Mucosa of descending colon (tissue), 3 donors: ENCODE measurements around the gene TMPRSS11E. TPM values are rescaled to one million over a fixed set of nuclear protein-coding genes. Genes with fewer than 3 reads are reported as not detected.
"Not testable (repeated sequence)": the region's sequence is repeated elsewhere in the genome, so short reads cannot be mapped to it uniquely, and the experiment has no call there.

Source experiments
- ATAC-seq: fragments of 200-7000 bp; cut with Tn5 transposase; one replicate; pipeline ENCODE4 v1.9.1; 2020; ENCODE audit warnings: mild to moderate bottlenecking, moderate library complexity
- DNase-seq, 3 donors: peaks; one replicate each; pipeline ENCODE4 v3.0.0-alpha.2; 2020
- H3K36me3 ChIP-seq: fragments of 200-600 bp; one replicate; pipeline ENCODE4 v1.8.0; 2021; ENCODE audit warnings: low read depth, mild to moderate bottlenecking
- H3K4me1 ChIP-seq: fragments of 200-600 bp; one replicate; pipeline ENCODE4 v1.8.0; 2021; ENCODE audit warnings: low read depth, mild to moderate bottlenecking
- H3K4me3 ChIP-seq: fragments of 200-600 bp; one replicate; pipeline ENCODE4 v1.8.0; 2021; ENCODE audit warnings: mild to moderate bottlenecking
- H3K9me3 ChIP-seq: fragments of 200-600 bp; one replicate; pipeline ENCODE4 v1.8.0; 2021; ENCODE audit warnings: mild to moderate bottlenecking
- CTCF ChIP-seq: fragments of 200-600 bp; IDR thresholded peaks from one replicate; pipeline ENCODE4 v1.8.0; 2022; ENCODE audit warnings: antibody characterized with exemption, mild to moderate bottlenecking
- intact Hi-C, 2 donors: fragments of 100-400 bp; cut with DNase I in 1 of 2; cut with micrococcal nuclease in 1 of 2; formaldehyde crosslinking; loops; one replicate each; pipeline versions ENCODE4 v1.11.0 to v1.11.1; 2022; cut with DNase I, micrococcal nuclease
- total RNA-seq, 3 donors: library from RNA; stranded (reverse); fragmentation: NEBNext Ultra II Directional in 2 of 3; extraction: Animal tissue kit (Norgen Biotek cat#: 25700) in 2 of 3; gene quantifications; one replicate each; pipeline versions ENCODE4 v1.2.1 to v1.2.4, GENCODE V29; 2021 to 2023
- donor health status: DM: no; HTN: no; CAD: no; lungs with moderate emphysema.
- donor health status: DM: no; HTN: no; CAD: no.
- donor health status: DM: no; HTN: yes; CAD: no.

Gene TMPRSS11E
- total RNA-seq, 3 donors from 2014 or later, result not detected

GRCh38 chr4:68407868-68408190, 39.4 kb upstream of the TMPRSS11E start:
- intact Hi-C loops, result no loop called here
- Histone ChIP-seq H3K4me1 (no peaks in the 10 kb centered on the region), H3K4me3 (no peak overlapping the region), H3K36me3 (no peaks in the 10 kb centered on the region), H3K9me3 (no peaks in the 10 kb centered on the region)
- ATAC-seq (no peak), DNase-seq (no peak)
- TF ChIP-seq CTCF, result no peak

- no peak overlapping the region for H3K4me3 ChIP-seq
- ATAC-seq, result no peak
- TF ChIP-seq CTCF, result no peak
- intact Hi-C loops, result no loop called here
- no peak for DNase-seq
- no peaks in the 10 kb centered on the region for H3K4me1 ChIP-seq
- H3K9me3 ChIP-seq, result no peaks in the 10 kb centered on the region
- no peaks in the 10 kb centered on the region for H3K36me3 ChIP-seq
Measured at GRCh38 chr4:68410149-68410548, 37.1 kb upstream of the TMPRSS11E start.

- H3K4me1 ChIP-seq, result no peaks in the 10 kb centered on the region
- H3K36me3 ChIP-seq, result no peaks in the 10 kb centered on the region
- TF ChIP-seq CTCF, result no peak
- intact Hi-C loops, result no loop called here
- no peak for DNase-seq
- no peak for ATAC-seq
- no peaks in the 10 kb centered on the region for H3K9me3 ChIP-seq
- no peak overlapping the region for H3K4me3 ChIP-seq
Measured at GRCh38 chr4:68410643-68411042, 36.6 kb upstream of the TMPRSS11E start.

- H3K4me1 ChIP-seq, H3K36me3 ChIP-seq, ATAC-seq, H3K4me3 ChIP-seq, DNase-seq, H3K9me3 ChIP-seq, intact Hi-C loops: not testable (repeated sequence)
Measured at GRCh38 chr4:68412031-68412430, 35.2 kb upstream of the TMPRSS11E start.

GRCh38 chr4:68416591-68416990, 30.7 kb upstream of the TMPRSS11E start:
- Histone ChIP-seq H3K4me3 (no peak overlapping the region), H3K4me1 (no peaks in the 10 kb centered on the region), H3K9me3 (peaks cover 5% of the 10 kb centered on the region), H3K36me3 (no peaks in the 10 kb centered on the region)
- intact Hi-C loops, result no loop called here
- DNase-seq (no peak), ATAC-seq (no peak)
- TF ChIP-seq CTCF, result no peak

- no peak for TF ChIP-seq CTCF
- DNase-seq (no peak), ATAC-seq (no peak)
- Histone ChIP-seq H3K4me3 (no peak overlapping the region), H3K4me1 (no peaks in the 10 kb centered on the region), H3K9me3 (no peaks in the 10 kb centered on the region), H3K36me3 (no peaks in the 10 kb centered on the region)
- intact Hi-C loops, result no loop called here
Measured at GRCh38 chr4:68426516-68426915, 20.7 kb upstream of the TMPRSS11E start.
